Anterior cingulate cortex (tissue), 58 donors: ENCODE results near the gene ARPC2.

Experiments used
- DNase-seq, 58 donors: peaks; one replicate each; lab custom pipeline; 2025; lab: John Stamatoyannopoulos, UW

Gene ARPC2

GRCh38 chr2:218284106-218284811, 67.3 kb downstream of the ARPC2 start:
- peak in 2 of 58 donors; percentile 18 to 36 for DNase-seq

- peak in 48 of 58 donors; percentile 18 to 76 (median 46) for DNase-seq
Measured at GRCh38 chr2:218285604-218286003, 68.6 kb downstream of the ARPC2 start.

GRCh38 chr2:218286570-218287459, 69.8 kb downstream of the ARPC2 start:
- DNase-seq = peak; percentile 28 to 93 (median 83)

- DNase-seq = peak in 3 of 58 donors; percentile 59 to 62 (median 60)
Measured at GRCh38 chr2:218289639-218290315, 72.8 kb downstream of the ARPC2 start.

GRCh38 chr2:218290316-218291261, 73.6 kb downstream of the ARPC2 start:
- no peak for DNase-seq

GRCh38 chr2:218291318-218292047, 74.5 kb downstream of the ARPC2 start:
- DNase-seq = peak in 8 of 58 donors; percentile 18 to 68 (median 54)

GRCh38 chr2:218292048-218293014, 75.3 kb downstream of the ARPC2 start, which contains the start of gene TMBIM1:
TSS of gene TMBIM1 (minus strand) at chr2:218292503. CDS start at chr2:218282141, 10,362 bp downstream.
- peak in 43 of 58 donors; percentile 13 to 78 (median 59) for DNase-seq

GRCh38 chr2:218293715-218294429, 76.9 kb downstream of the ARPC2 start:
- DNase-seq = no peak

GRCh38 chr2:218294430-218295022, 77.5 kb downstream of the ARPC2 start:
- no peak for DNase-seq

GRCh38 chr2:218295029-218295428, 78.0 kb downstream of the ARPC2 start:
- DNase-seq = no peak

GRCh38 chr2:218296200-218296599, 79.2 kb downstream of the ARPC2 start:
- no peak for DNase-seq

GRCh38 chr2:218296847-218297246, 79.9 kb downstream of the ARPC2 start:
- peak in 35 of 58 donors; percentile 5 to 79 (median 51) for DNase-seq

- peak in 22 of 58 donors; percentile 11 to 61 (median 28) for DNase-seq
Measured at GRCh38 chr2:218298314-218298875, 81.4 kb downstream of the ARPC2 start.

- no peak for DNase-seq
Measured at GRCh38 chr2:218300141-218300540, 83.2 kb downstream of the ARPC2 start.

GRCh38 chr2:218301176-218301819, 84.3 kb downstream of the ARPC2 start:
- DNase-seq = peak in 52 of 58 donors; percentile 22 to 83 (median 63)
